ENCODE results near the gene SCN2B. TPM values are rescaled to one million over a fixed set of nuclear protein-coding genes. Genes with fewer than 3 reads are reported as not detected.

SCN2B gene
- polyA plus RNA-seq, 4 donors = 4.4 to 4.9 (median 4.7) TPM

- no peak for DNase-seq (ENCODE audit: low read depth in 4 of 4, low spot score in 3 of 4)
These were observed 317 bp upstream of the SCN2B start for GRCh38 chr11:118176778-118177134.

- DNase-seq (ENCODE audit: low read depth in 4 of 4, low spot score in 3 of 4) = no peak
These were observed 1.1 kb downstream of the SCN2B start for GRCh38 chr11:118175031-118175992.

GRCh38 chr11:118174006-118174567, 2.4 kb downstream of the SCN2B start:
- no peak for DNase-seq (ENCODE audit: low read depth in 4 of 4, low spot score in 3 of 4)

- no peak for DNase-seq (ENCODE audit: low read depth in 4 of 4, low spot score in 3 of 4)
These were observed 4.1 kb downstream of the SCN2B start for GRCh38 chr11:118172356-118172755.

- no peak for DNase-seq (ENCODE audit: low read depth in 4 of 4, low spot score in 3 of 4)
These were observed 5.0 kb downstream of the SCN2B start for GRCh38 chr11:118171269-118172062.

GRCh38 chr11:118170882-118171268, 5.6 kb downstream of the SCN2B start:
- no peak for DNase-seq (ENCODE audit: low read depth in 4 of 4, low spot score in 3 of 4)

GRCh38 chr11:118170231-118170630, 6.2 kb downstream of the SCN2B start:
- DNase-seq (ENCODE audit: low read depth in 4 of 4, low spot score in 3 of 4) = no peak

GRCh38 chr11:118169300-118170140, 6.9 kb downstream of the SCN2B start:
- no peak for DNase-seq (ENCODE audit: low read depth in 4 of 4, low spot score in 3 of 4)

- no peak for DNase-seq (ENCODE audit: low read depth in 4 of 4, low spot score in 3 of 4)
These were observed 7.7 kb downstream of the SCN2B start for GRCh38 chr11:118168751-118169150.

- no peak for DNase-seq (ENCODE audit: low read depth in 4 of 4, low spot score in 3 of 4)
These were observed 8.1 kb downstream of the SCN2B start for GRCh38 chr11:118168316-118168715.

- DNase-seq (ENCODE audit: low read depth in 4 of 4, low spot score in 3 of 4) = no peak
These were observed 8.5 kb downstream of the SCN2B start for GRCh38 chr11:118167906-118168305.

- no peak for DNase-seq (ENCODE audit: low read depth in 4 of 4, low spot score in 3 of 4)
These were observed 9.2 kb downstream of the SCN2B start for GRCh38 chr11:118167253-118167652.

- DNase-seq (ENCODE audit: low read depth in 4 of 4, low spot score in 3 of 4) = no peak
These were observed 9.8 kb downstream of the SCN2B start for GRCh38 chr11:118166641-118167040.

GRCh38 chr11:118164885-118165284, 11.6 kb downstream of the SCN2B start:
- no peak for DNase-seq (ENCODE audit: low read depth in 4 of 4, low spot score in 3 of 4)

GRCh38 chr11:118163494-118163893, 12.9 kb downstream of the SCN2B start:
- DNase-seq (ENCODE audit: low read depth in 4 of 4, low spot score in 3 of 4) = no peak

- no peak for DNase-seq (ENCODE audit: low read depth in 4 of 4, low spot score in 3 of 4)
These were observed 13.6 kb downstream of the SCN2B start for GRCh38 chr11:118162846-118163245.

GRCh38 chr11:118161786-118162185, 14.7 kb downstream of the SCN2B start:
- no peak for DNase-seq (ENCODE audit: low read depth in 4 of 4, low spot score in 3 of 4)

- DNase-seq (ENCODE audit: low read depth in 4 of 4, low spot score in 3 of 4) = no peak
These were observed 19.1 kb downstream of the SCN2B start for GRCh38 chr11:118157186-118157895.

GRCh38 chr11:118156531-118157185, 19.8 kb downstream of the SCN2B start:
- no peak for DNase-seq (ENCODE audit: low read depth in 4 of 4, low spot score in 3 of 4)
